ENCODE data around the gene RARA. TPM values are rescaled to one million over a fixed set of nuclear protein-coding genes. Genes with fewer than 3 reads are reported as not detected.

RARA gene
- total RNA-seq, 1 experiment from 2014 or later: 12.2 TPM

DNA sequence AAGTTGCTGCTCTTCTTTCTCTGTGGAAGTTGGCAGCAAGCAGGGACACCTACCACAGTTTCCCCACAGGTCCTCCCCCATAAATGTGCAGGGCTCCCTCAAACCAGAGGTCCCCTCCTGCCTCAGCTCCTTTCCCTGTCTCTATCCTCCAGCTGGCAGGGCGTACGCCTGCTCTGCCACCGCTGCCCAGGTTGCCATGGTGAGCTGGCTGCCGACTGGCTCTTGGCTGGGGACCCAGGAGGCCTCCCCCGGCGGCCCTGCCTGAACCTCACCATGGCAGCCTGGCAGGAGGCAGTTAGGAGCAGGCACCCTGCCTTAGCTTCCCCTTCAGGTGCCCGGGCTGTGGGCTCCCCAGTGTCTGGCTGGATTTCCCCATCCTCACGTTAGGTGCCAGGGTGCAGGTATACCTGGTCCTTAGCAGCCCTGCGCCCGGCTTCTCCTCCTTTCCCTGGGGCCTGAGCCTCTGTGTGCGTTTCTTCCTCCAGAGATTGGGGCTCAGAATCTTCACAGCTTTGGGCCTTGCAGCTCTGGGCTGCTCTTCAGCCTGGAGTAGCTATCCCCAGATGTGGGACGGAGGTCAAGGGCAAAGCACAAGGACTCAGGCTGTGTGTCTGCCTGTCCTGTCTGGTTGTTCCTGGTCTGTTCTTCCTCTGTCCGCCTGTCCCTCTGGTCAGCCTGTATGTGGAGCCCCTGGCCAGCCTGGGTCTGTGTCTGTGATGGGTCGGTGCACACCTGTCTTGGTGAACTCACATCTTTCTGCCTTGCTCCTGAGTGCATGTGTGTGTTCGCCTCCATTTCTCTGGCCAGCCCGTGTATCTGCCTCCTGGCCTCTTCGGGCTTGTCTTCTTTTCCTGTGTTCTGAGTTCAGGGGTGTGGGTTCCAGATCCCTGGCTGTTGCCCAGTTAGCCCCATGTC, 39.8 kb downstream of the RARA start:
- Mint-ChIP-seq H3K4me3 (ENCODE audit: unreplicated experiment) (peak overlapping the region; percentile 56), H3K27me3 (ENCODE audit: insufficient read depth, unreplicated experiment) (no peaks in the 10 kb centered on the region), H3K36me3 (ENCODE audit: insufficient read depth, unreplicated experiment) (peaks cover 15% of the 10 kb centered on the region), H3K27ac (ENCODE audit: low read depth, unreplicated experiment) (peak overlapping the region; percentile 77), H3K9me3 (ENCODE audit: unreplicated experiment) (no peaks in the 10 kb centered on the region), H3K4me1 (ENCODE audit: insufficient read depth, unreplicated experiment) (peaks cover 50% of the 10 kb centered on the region)
- POLR2A ChIA-PET: interaction anchor here (0.9 to 4.7 kb wide), 10 partner anchors 9 to 248 kb away, joined by 3 to 24 read pairs (median 4); partner anchors contain the start of genes NR1D1 and WIPF2
- DNase-seq (ENCODE audit: unreplicated experiment): peak; percentile 63
- intact Hi-C loops (cut with micrococcal nuclease): no loop called here
- no TSS peak for BruUV-seq (replicated peaks)
- TF ChIP-seq CTCF (IDR thresholded peaks at IDR 0.05; ENCODE audit: unreplicated experiment): no peak
- CTCF ChIA-PET: interaction anchor here (0.6 to 2.4 kb wide), 6 partner anchors 31 to 139 kb away, joined by 4 to 15 read pairs (median 6); partner anchors contain the start of gene RARA

DNA sequence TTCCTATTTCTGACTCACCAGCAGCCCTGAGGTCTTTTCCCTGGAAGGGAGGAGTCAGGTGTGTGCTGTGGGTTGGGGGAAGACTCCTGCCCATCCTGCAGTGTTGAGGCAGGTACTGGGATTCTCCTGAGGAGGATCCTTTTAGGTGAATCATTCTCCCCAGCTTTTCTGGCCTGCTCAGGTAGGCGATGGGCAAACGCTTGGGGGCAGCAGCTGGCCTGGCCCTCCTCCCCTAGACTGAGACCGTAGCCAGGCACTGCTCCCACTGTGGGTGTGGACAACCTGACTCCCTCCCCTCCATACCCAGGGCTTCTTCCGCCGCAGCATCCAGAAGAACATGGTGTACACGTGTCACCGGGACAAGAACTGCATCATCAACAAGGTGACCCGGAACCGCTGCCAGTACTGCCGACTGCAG, 40.5 kb downstream of the RARA start:
- H3K4me1 Mint-ChIP-seq (ENCODE audit: insufficient read depth, unreplicated experiment): peaks cover 47% of the 10 kb centered on the region
- DNase-seq (ENCODE audit: unreplicated experiment): peak; percentile 94
- TF ChIP-seq CTCF (IDR thresholded peaks at IDR 0.05; ENCODE audit: unreplicated experiment): no peak
- no peaks in the 10 kb centered on the region for H3K27me3 Mint-ChIP-seq (ENCODE audit: insufficient read depth, unreplicated experiment)
- no TSS peak for BruUV-seq (replicated peaks)
- ChIA-PET POLR2A (interaction anchor here (0.9 to 4.7 kb wide), 8 partner anchors 9 to 249 kb away, joined by 3 to 24 read pairs (median 4); partner anchors contain the start of genes NR1D1 and WIPF2), CTCF (interaction anchor here (1.5 to 15.7 kb wide), 3 partner anchors 40 to 47 kb away, joined by 6 to 396 read pairs (median 15); partner anchors contain the start of gene RARA)
- intact Hi-C loops (cut with micrococcal nuclease): no loop called here
- peaks cover 15% of the 10 kb centered on the region for H3K36me3 Mint-ChIP-seq (ENCODE audit: insufficient read depth, unreplicated experiment)
- peak overlapping the region; percentile 77 for H3K27ac Mint-ChIP-seq (ENCODE audit: low read depth, unreplicated experiment)
- H3K4me3 Mint-ChIP-seq (ENCODE audit: unreplicated experiment): peak overlapping the region; percentile 56
- no peaks in the 10 kb centered on the region for H3K9me3 Mint-ChIP-seq (ENCODE audit: unreplicated experiment)

DNA sequence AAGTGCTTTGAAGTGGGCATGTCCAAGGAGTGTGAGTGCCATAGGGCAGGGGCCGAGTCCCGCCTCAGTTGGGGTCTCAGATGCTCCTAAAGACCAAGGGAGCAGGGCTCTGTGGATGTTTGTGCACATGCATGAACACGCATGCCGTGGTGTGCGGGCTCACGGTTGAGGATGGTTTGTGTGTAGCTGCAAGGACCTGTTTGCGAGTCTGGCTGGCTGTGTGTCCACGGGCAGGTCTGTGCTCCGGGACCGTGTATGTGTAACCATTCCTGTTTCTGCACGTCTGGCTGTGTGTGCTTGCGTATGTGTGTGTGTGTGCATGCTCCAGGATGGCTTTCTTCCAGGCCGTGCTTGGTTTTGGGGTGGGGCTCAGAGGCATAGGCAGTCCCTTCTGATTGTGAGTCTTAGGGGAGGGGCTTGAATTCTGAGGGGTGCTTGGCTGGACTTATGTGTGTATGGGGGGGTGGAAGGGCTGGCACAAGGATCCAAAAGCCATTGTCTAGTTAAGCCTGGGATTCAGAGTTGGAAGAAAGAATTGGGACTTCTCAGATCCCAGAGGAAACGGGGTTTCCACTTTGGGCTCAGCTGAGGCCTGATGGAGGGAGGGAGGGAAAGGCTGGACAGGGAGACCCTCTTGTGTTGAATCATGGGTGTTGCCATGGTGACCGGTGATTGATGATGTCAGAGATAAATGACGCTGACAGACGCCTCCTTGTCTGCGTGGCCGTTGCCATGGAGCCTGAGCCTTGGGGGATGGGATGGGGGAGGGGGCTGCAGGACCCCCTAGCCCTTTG, 41.1 kb downstream of the RARA start:
- Mint-ChIP-seq H3K4me1 (ENCODE audit: insufficient read depth, unreplicated experiment) (peaks cover 41% of the 10 kb centered on the region), H3K4me3 (ENCODE audit: unreplicated experiment) (peak overlapping the region; percentile 56), H3K9me3 (ENCODE audit: unreplicated experiment) (no peaks in the 10 kb centered on the region), H3K27me3 (ENCODE audit: insufficient read depth, unreplicated experiment) (no peaks in the 10 kb centered on the region), H3K27ac (ENCODE audit: low read depth, unreplicated experiment) (peak overlapping the region; percentile 77), H3K36me3 (ENCODE audit: insufficient read depth, unreplicated experiment) (peaks cover 19% of the 10 kb centered on the region)
- CTCF ChIA-PET: interaction anchor here (15.7 kb wide), 1 partner anchor 43 kb away, joined by 396 read pairs; the partner anchor contains the start of gene RARA
- DNase-seq (ENCODE audit: unreplicated experiment): peak; percentile 65
- POLR2A ChIA-PET: interaction anchor here (1.0 to 4.7 kb wide), 6 partner anchors 8 to 160 kb away, joined by 3 to 24 read pairs (median 5); no protein-coding TSS in a partner anchor
- intact Hi-C loops (cut with micrococcal nuclease): no loop called here
- BruUV-seq (replicated peaks): no TSS peak
- no peak for TF ChIP-seq CTCF (IDR thresholded peaks at IDR 0.05; ENCODE audit: unreplicated experiment)

Data from MCF 10A (cell line).